Hair follicular keratinocyte (primary cell): ENCODE results near the gene GRM8. TPM values are rescaled to one million over a fixed set of nuclear protein-coding genes. Genes with fewer than 3 reads are reported as not detected.

Source experiments
- total RNA-seq: library from RNA; depleted of rRNA; stranded (reverse); fragments of >200 nt; gene quantifications from 2 replicates; pipeline ENCODE4 v1.2.3, GENCODE V29; 2015

GRM8 gene
- not detected in 2 replicates for total RNA-seq

DNA sequence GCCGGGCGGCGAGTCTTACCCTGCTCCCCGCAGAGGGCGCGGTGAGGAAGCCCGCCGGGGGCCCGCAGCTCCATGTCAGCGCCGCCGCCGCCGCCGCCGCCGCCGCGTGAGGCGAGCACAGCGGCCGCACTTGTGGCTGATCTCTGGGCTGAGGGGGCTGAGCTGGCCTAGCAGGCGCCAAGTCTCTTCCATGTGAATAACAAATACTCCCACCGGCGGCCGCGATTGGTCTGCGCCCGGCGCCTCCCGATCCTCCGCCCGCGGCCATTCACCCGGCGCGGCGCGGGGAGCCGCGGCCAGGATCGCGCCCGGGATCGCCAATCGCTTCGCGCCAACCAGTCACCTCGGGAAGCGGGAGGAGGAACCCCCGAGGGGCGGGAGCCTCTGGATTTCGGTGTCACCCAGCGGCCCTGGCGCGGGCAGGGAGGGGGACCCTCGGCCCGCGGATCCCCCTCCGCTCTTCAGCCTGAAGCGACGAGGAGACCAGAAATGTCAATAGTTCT, at the start of gene GRM8:
TSS of gene GRM8 (minus strand) at position 164 of the 503 bp plus-strand sequence.

Other genes starting within 250 kb of the GRM8 start
- gene ZNF800, start 139.8 kb upstream of the GRM8 start, total RNA-seq = 9.8 and 12.3 TPM in 2 replicates